GM19438 (cell line): ENCODE results near the gene ALDH3A2.

Experiments
- ATAC-seq: cut with Tn5 transposase; IDR thresholded peaks from one replicate; pipeline ENCODE4 v1.9.1; 2021; ENCODE audit warnings: low read depth; ENCODE audit not compliant: unreplicated experiment

The ALDH3A2 gene

DNA sequence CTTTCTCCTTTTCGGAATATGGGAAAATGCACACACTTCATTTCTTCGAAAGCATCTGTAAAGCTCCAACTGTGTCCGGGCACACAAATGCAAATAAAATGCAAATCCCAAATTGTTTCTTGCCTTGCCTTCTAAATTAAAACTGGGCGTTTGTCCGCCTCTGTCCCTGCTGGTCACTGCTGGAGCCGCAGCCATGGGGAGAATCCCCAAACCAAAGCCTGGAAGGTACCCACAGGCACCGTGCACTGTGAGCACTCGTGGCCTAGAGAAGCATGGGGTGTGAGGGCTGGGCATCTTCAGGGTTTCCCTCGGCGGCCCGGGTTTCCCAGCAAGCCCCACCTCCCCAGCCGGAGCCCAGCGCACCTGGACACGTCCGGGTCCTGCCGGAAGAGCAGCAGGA lies 64.9 kb downstream of the ALDH3A2 start:
- ATAC-seq: no peak

DNA sequence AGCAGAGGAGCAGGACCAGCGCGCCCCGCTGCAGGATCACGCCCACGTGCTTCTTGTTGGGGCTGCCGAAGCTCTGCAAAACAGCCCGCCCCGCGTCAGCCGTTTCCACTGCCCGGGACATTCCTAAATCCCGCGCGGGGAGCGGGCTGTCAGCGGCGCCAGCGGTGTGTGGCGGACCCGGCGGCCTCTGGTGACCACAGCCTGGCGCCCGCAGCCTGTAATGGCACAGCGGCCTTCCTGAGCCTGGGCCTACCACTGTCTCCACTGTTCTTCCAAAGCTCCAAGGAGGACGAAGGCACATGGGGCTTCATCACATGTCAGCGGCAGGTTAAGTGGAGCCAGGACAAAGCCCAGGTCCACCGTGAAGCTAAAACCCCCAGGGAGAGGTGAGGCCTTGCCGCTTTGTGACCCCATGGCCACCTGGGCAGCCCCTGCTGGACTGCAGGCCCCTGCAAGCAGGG lies 65.4 kb downstream of the ALDH3A2 start:
- no peak for ATAC-seq

DNA sequence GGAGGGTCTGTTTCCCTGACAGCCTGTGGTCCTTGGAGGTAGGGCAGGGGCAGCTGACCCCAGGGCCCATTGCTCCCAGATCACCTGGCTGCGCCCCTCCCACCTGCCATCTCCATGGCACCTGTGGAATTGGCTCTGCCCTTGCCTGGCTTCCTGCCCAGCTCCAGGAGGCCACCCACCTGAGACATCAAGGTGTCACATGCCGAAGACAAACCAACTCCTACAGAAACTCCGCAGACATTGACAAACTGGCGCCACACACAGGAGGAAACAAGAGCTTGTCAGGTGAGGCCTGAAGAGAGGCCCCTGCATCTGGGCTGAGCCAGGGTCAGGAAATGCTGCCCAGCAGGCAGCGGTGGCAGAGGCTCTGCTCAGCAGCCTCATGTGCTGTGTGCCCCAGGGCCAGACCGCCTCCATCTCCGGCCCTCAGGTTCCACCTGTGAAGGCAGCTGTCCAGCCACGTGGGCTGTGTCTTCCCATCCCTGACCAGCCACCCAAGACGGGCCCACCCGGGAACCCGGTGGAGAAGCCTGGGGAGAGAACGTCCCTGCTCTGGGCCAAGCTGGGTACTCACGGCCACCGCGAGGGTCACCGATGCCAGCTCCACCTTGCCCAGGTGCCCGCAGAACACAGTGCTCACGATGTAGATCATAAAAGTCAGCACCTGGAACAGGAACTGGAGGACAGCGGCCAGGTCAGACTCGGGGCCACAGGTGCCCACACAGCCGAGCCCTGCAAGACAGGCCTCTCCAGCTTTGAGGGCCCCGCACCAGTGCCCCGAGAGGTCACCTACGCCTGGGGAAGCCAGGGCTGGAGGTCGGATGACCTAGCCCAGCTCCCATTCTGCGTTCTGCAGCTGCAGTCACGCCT lies 66.2 kb downstream of the ALDH3A2 start:
- ATAC-seq: no peak

DNA sequence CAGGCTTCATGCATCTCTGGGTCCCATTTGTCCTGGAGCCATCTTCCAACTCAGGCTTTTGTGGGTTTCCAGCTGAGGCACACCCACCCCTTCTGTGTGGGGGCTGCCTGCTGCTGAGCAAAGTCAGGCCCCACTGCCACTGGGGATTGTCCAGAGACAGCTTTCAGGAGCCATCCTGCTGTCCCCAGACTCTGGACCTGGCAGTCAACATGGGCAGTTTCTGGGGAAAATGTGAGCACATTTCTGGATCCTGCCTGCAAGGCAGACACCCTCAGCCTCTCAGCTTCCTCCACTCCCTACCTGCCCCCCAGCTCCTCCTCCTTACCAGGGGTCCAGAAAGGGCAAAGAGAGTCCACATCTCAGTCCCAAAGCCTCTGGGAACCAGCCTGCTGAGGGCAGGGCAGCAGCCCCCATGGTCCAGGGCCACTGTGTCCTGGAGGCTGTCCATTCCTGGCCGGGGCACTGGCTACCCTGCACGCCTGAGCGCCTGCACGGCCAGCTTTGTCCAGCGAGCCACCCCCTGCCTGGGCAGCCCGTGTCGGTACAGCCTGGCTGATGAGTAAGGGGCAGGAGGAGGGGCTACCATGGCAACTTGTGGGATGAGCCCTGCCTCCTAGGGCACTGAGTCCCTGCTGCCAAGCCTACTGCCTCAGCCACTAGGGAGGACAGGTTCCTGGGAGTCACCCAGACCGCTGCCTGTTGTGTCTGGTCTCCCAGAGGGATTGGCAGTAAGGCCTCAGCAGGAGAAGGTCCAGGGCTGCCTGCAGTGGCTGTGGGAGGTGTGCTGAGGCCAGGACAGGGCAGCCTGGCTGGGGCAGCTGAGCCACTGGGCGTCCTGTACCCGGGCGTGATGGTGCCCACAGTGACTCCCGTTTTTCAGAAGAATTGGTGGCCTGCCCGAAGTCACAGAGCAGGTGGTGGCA lies 67.8 kb downstream of the ALDH3A2 start, which contains the start of gene SLC47A2:
TSS of gene SLC47A2 (minus strand) at position 477 of the 923 bp plus-strand sequence. CDS start at position 448, 29 bp downstream.
- no peak for ATAC-seq

DNA sequence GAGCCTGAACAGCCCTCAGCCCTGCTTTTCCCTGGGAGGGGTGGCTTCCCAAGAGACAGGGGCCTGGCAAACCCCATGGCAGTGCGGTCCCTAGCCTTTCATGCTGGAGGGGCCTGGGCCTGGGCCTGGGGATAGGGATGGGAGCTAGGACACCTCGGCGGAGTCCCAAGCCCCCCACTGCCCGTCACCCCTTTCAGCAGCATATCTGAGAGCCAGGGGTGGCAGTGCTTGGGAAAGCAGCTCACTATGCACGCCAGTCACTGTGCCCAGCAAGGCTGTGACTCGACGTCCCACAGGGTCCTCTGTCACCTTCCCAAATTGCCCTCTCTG lies 68.4 kb downstream of the ALDH3A2 start:
- ATAC-seq: no peak

DNA sequence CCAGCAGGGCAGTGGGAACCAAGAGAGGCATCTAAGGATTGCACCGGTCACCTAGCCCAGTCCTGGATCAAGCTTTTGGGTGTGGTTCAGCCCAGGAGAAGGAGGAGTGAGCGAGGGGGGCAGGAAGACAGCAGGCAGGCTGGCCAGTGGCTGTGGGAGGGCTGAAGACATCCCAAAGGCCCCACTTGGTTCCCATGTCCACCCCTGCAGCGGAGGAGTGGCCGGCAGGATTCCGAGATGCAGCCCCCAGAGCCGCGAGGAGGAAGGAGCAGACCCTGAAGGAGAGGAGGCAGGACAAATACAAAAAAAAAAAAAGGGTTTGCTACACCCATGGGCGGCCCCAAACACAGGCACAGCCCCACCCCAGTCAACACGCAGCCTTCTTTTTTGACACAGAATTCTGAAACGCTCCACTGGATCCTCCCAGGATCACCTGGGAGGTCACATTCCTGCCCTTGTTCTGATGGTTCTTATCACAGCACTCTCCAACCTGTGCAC lies 68.9 kb downstream of the ALDH3A2 start:
- no peak for ATAC-seq

DNA sequence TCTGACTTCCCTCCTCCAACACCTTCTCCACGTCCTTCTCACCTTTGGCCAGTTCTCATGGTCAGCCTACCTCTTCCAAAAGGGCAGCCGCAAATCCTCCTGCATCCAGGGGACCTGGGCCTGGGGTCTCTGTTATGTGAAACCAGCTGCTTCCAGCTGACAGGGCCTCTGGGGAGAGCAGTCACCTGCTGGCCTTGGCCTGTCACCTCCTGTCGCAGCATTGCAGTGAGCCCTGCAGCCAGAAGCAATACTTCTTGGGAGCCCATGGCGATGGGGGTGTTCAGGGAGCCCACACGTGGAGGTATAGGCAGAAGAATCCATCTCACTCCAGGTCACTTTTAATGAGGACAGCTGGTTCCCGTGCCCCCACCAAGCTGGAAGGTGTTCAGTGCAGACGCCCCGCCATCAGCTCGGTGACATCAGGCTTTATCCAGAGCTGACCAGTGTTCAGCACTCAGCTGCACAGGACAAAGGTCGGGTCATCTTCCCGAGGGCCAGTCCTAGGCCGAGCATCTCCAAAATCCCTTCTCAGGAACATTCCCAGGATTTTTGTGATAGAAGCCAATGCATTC lies 69.6 kb downstream of the ALDH3A2 start:
- no peak for ATAC-seq

DNA sequence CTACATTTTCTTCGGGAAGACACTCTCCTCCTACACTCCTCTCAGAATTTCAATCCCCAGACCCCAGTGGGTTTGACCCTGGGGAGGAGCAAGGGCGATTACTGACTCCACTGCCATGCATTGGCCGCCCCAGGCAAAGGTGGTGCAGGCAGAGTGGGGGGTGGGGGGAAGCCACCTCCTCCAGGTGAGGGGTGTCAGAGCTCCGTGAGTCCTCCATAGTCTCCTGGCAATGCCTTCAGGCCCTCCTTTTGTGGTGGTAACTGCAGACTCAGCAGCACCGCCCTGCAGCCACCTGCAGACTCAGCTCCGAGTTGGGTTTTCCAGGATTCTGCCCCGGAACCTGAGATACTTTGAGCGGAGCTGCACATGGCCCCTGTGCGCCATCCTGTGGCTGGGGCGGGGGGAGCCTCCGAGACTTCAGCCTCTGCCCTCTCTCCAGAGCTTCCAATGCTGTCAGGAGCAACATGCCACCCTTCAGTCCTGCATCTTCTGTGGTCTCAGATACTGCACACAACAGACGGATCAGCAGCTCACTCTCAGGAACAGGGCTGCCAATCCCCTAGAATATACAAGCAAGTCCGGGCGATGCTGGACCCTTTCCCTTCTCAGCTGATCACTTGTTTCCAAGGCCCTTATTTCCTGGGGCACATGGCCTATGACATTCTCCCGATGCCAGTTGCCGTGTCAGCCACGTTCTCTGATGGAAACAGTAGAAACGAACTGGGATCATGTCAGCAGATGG lies 70.2 kb downstream of the ALDH3A2 start:
- no peak for ATAC-seq

DNA sequence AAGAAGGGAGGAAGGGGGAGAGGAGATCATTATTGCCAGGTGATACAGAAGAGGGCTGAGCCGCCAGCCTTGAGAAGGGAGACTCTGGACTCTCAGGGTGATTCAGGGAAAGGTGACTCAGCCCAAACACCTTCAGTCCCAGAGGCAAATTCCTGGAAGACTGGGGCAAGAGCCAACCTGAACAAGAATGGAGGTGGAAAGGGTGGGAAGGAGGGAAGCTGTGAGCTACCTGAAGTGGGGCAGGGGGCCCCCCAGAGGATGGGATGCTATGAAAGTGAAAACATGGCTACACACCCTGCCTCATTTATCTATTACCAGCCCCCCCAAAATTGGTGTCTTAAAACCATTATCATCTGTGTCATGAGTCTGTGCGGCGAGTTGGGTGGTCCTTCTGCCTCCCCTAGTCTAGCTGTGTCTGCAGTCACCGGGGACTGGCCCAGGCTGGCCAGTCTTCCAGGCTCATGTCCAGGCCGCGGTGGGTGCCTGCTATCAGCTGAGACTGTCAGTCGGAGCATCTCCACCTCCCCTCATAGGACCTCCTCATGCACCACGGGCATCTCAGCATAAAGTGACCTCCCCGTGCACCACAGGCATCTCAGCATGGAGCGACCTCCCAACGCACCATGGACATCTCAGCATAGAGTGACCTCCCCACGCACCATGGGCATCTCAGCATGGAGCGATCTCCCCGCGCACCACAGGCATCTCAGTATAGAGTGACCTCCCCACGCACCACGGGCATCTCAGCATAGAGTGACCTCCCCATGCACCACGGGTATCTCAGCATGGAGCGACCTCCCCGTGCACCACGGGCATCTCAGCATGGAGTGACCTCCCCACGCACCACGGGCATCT lies 71.0 kb downstream of the ALDH3A2 start:
- ATAC-seq: no peak

DNA sequence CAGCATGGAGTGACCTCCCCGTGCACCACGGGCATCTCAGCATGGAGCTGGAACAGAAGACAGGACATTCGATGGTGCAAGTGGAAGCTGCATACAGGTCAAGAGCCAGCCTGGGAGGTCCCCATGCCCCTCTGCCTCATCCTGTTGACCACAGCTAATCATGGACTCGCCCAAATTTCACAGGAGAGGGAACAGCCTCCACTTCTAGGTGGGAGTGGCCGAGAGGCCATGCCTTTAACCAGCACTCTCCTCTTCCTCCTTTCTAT lies 71.6 kb downstream of the ALDH3A2 start:
- ATAC-seq: no peak

DNA sequence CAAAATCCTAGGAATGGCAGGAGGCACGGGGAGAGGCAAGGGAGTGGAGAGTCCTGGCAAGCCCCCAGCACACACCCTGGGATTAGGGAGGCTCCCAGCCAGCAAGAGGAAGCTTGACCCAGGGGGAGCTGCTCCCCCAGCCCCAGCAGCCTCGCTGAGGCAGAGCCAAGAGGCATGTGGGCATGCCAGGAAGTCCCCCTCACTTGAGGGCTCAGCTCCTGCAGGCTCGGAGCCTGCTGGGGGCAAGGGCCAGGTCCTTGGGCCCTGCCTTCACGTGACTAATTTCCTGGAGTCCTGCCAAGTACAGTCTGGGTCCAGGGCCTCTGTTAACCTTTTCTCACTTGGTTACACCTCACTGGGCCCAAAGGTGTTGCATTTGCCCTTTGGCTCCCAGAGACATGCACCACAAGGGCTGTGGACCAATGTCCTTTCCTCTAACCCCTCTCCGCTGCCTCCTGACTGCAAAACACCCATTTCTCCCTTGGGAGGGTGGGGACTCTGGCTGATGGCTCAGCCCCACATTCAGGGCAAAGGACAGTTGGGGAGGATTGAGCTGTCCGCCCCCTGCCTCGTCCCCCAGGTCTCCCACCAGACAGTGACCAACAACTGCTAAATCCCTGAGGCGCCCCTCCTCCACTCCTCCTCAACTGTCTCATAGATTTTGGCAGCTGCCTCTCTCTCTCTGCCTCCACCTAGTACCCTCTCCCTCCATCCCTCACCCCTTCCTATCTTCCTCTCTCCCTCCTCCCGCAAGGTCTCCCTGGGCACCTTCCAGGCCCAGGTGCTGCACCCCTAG lies 72.3 kb downstream of the ALDH3A2 start:
- no peak for ATAC-seq

DNA sequence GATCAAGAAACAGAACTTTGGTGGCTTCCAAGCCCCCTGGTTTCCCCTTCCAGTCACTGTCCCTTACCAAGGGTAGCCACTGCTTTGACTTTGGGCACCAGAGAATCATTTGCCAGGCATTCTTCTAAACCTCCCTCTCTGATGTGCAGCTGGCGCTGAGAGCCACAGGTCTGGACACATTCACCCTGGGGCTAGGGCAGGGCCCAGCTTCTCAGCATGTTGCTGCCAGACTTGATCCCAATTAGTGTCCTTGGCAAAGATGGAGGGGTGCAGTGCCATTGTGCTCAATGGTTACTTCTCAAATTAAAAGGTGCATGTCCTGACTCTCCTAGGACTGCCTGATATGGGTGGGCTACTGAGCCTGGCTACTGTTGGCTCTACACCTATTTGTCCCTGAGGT lies 75.4 kb downstream of the ALDH3A2 start:
- ATAC-seq: no peak

DNA sequence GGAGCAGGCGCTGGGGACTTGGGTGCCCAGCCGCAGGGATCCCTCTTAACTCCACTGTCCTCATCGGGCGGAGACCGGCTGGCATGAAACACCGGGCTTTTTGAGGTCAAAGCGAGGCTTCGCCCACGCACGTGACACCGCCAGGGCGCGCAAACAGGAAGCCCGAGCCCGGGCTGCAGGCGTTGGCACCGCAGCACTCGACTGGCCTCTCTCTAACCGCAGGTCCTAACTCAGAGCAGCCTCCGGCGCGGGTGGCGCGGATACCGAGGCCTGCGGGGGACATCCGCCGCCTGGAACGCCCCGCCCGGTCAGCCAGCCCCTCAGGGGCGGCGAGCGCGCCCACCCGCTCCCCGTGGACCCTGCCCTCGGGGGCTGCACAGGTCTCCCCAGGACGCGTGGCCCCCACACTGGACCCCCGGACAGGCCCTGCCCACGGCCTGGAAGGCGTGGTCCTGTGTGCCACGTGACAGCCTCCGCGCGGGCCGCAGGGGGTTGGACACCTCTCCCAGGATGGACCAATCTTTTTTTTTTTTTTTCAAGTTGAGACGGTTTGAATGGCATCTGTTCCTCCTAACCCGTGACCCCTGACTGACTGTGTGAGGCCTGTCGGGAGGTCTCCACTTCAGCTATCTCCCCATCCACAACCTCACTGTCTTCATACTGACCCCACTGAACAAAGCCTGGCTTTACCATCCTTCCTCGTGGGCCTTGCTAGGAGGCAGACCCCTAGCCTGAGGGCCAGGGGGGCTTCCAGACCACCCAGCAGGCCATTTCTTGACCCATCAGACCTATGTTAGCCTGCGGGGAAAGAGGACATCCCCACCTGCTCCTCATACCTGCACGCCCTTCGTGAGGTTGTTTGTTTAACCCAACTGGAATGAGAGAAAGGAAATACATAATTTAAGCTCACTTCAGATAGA lies 76.2 kb downstream of the ALDH3A2 start:
- ATAC-seq: no peak

DNA sequence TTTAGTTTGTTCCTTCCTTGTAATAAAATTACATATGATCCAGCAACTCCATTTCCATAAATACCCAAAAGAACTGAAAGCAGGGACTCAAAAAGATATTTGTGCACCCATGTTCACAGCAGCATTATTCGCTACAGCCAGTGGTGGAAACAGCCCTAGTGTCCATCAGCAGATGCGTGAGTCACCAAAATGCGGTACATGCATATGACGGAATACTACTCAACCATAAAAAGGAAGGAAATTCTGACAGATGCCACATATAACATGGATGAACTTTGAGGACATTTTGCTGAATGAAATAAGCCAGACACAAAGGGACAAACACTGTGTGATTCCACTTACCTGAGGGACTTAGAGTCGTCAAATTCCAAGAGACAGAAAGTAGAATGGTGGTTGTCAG lies 76.9 kb downstream of the ALDH3A2 start:
- no peak for ATAC-seq

DNA sequence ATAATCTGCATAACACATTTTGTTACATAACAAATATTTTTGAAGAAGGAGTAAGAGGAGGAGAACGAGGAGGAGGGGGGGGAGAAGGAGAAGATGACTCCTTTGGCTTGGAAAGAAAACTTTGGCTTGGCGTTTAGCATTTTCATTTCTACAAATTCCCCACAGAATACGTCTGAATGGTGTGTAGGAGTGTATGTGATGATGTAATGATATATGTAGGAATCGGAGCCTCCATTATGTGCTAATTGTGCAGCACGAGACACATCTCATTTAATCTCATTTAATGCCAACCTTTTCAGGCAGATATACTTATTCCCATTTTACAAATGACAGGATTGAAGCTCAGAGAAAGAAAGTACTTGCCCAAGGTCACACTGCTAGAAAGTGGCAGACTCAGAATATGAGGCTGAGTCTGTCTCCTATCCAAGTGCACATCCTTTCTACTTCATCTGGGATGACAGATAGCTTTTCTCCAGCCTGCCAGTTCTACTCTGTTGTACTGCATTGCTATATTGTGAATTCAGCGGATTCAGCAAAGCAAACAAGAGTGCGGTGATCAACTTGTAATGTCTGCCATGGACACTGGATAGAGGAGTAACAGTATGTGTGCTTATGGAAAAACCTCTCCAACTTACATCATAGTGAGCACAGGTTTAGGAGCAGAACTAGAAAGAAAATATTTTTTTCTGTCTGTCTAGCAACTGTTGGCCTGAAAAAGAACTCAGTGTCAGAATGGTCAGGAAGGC lies 78.3 kb downstream of the ALDH3A2 start:
- no peak for ATAC-seq
